GM12878 (cell line): ENCODE measurements around the gene MEGF6. TPM values are rescaled to one million over a fixed set of nuclear protein-coding genes. Genes with fewer than 3 reads are reported as not detected.

Experiments used
- ATAC-seq: fragments of 200-7000 bp; cut with Tn5 transposase; 3 replicates; pipeline ENCODE4 v1.9.1; 2020; ENCODE audit warnings: mild to moderate bottlenecking, moderate library complexity
- BruUV-seq: library from RNA; stranded (reverse); fragments of 400-500 nt; replicated peaks from 2 replicates; lab custom pipeline; 2021; lab: Mats Ljungman, UMichigan
- CTCF ChIA-PET: fragments of 300-600 bp; sonication (Branson Sonifier 250); formaldehyde crosslinking; extraction: SDS; loops from one replicate; lab custom pipeline; 2021; ENCODE audit warnings: inconsistent platforms; lab: Yijun Ruan, JAX
- POLR2A ChIA-PET: fragments of 350-600 bp; formaldehyde crosslinking; extraction: SDS; loops from one replicate; lab custom pipeline; 2021; ENCODE audit warnings: inconsistent platforms; lab: Charles Lee
- RAD21 ChIA-PET: fragments of 300-600 bp; sonication (Branson Sonifier 250); formaldehyde crosslinking; loops from one replicate; lab custom pipeline; 2023; ENCODE audit warnings: antibody characterized with exemption; ENCODE audit not compliant: unreplicated experiment; lab: Charles Lee
- SMC1A ChIA-PET: fragments of 300-600 bp; sonication (Branson Sonifier 250); formaldehyde crosslinking; loops from one replicate; lab custom pipeline; 2023; ENCODE audit not compliant: unreplicated experiment, uncharacterized antibody; lab: Charles Lee
- DNase-seq: peaks from one replicate; pipeline ENCODE4 v3.0.0-alpha.2; 2011; ENCODE audit warnings: low read depth, low spot score
- FAIRE-seq: peaks from 3 replicates; lab custom pipeline; 2011; peaks lifted over from hg19 to GRCh38; lab: Jason Lieb, UNC
- H2AFZ ChIP-seq: 2 replicates; pipeline ENCODE4 v1.6.0; 2011; ENCODE audit warnings: low read depth, low read length, control low read depth; ENCODE audit not compliant: control insufficient read depth
- H3K27ac ChIP-seq: 2 replicates; pipeline ENCODE4 v1.5.1; 2011; ENCODE audit warnings: control low read depth; ENCODE audit not compliant: control insufficient read depth, insufficient read depth
- H3K27me3 ChIP-seq, 2 experiments: replicated peaks in 1 of 2; 2 replicates each; pipeline versions ENCODE4 v1.6.0 to v1.6.1; 2011; ENCODE audit warnings: low read length in 1 of 2; ENCODE audit not compliant: control insufficient read depth in 2 of 2, insufficient read depth in 2 of 2
- H3K36me3 ChIP-seq, 2 experiments: 2 replicates each; pipeline ENCODE4 v1.5.1; 2011; ENCODE audit warnings: low read length in 1 of 2; ENCODE audit not compliant: control insufficient read depth in 2 of 2, insufficient read depth in 2 of 2
- H3K4me1 ChIP-seq: 2 replicates; pipeline ENCODE4 v1.6.1; 2011; ENCODE audit warnings: mild to moderate bottlenecking, low read length, moderate library complexity, mixed read lengths; ENCODE audit not compliant: control insufficient read depth, insufficient read depth
- H3K4me2 ChIP-seq: 2 replicates; pipeline ENCODE4 v1.6.0; 2011; ENCODE audit warnings: control low read depth; ENCODE audit not compliant: control insufficient read depth, insufficient read depth
- H3K4me3 ChIP-seq: fragments of 200-600 bp; sonication (generic); 2 replicates; pipeline ENCODE4 v1.5.1; 2016
- H3K79me2 ChIP-seq: 2 replicates; pipeline ENCODE4 v1.6.0; 2011; ENCODE audit warnings: low read length; ENCODE audit not compliant: control insufficient read depth, insufficient read depth
- H3K9ac ChIP-seq: 2 replicates; pipeline ENCODE4 v1.8.0; 2011; ENCODE audit warnings: low read length, control low read depth, mixed read lengths; ENCODE audit not compliant: control insufficient read depth, insufficient read depth
- H3K9me3 ChIP-seq: replicated peaks from 3 replicates; pipeline ENCODE4 v1.5.1; 2011; ENCODE audit warnings: mild to moderate bottlenecking, low read length; ENCODE audit not compliant: control insufficient read depth, insufficient read depth
- H4K20me1 ChIP-seq: 2 replicates; pipeline ENCODE4 v1.6.0; 2011; ENCODE audit not compliant: control insufficient read depth, insufficient read depth
- ASH2L ChIP-seq: fragments of 300-600, 200-600 bp; sonication (generic); IDR thresholded peaks from 2 replicates; pipeline ENCODE4 v1.6.1; 2017; ENCODE audit warnings: low read depth, mild to moderate bottlenecking, borderline replicate concordance
- ATF7 ChIP-seq: fragments of 450-650 bp; IDR thresholded peaks from 2 replicates; pipeline ENCODE4 v1.6.1; 2016; ENCODE audit warnings: low read depth, mild to moderate bottlenecking
- CHD4 ChIP-seq: fragments of 200-600 bp; sonication (generic); IDR thresholded peaks from 2 replicates; pipeline ENCODE4 v1.6.1; 2016; ENCODE audit warnings: mild to moderate bottlenecking
- CREM ChIP-seq: IDR thresholded peaks from 2 replicates; pipeline ENCODE4 v1.6.1; 2014; ENCODE audit warnings: antibody characterized with exemption, low read depth
- DPF2 ChIP-seq: fragments of 450-650 bp; IDR thresholded peaks from 2 replicates; pipeline ENCODE4 v1.6.1; 2017; ENCODE audit warnings: mild to moderate bottlenecking
- FOS ChIP-seq: IDR thresholded peaks from 3 replicates; pipeline ENCODE4 v1.6.1; 2011; ENCODE audit warnings: borderline replicate concordance; ENCODE audit not compliant: insufficient read length; ENCODE audit errors: extremely low read depth
- MEF2A ChIP-seq: IDR thresholded peaks from 2 replicates; pipeline ENCODE4 v1.6.1; 2011; ENCODE audit warnings: low read depth, mild to moderate bottlenecking, low read length, moderate library complexity; ENCODE audit not compliant: insufficient read depth
- MYC ChIP-seq: IDR thresholded peaks from 2 replicates; pipeline ENCODE4 v1.6.1; 2011; ENCODE audit warnings: mild to moderate bottlenecking, low read length, moderate library complexity, inconsistent platforms; ENCODE audit not compliant: insufficient read depth, insufficient replicate concordance, insufficient read length, severe bottlenecking
- NRF1 ChIP-seq: conservative IDR thresholded peaks from 2 replicates; pipeline ENCODE4 v1.6.1; 2011; ENCODE audit warnings: mild to moderate bottlenecking, low read depth, low read length, improper control_type of control experiment
- POU2F2 ChIP-seq: IDR thresholded peaks from 3 replicates; pipeline ENCODE4 v1.6.1; 2011; ENCODE audit warnings: low read depth, mild to moderate bottlenecking, low read length, borderline replicate concordance
- SPI1 ChIP-seq: IDR thresholded peaks from 2 replicates; pipeline ENCODE4 v1.6.1; 2011; ENCODE audit warnings: low read depth, mild to moderate bottlenecking, low read length, moderate library complexity, borderline replicate concordance; ENCODE audit not compliant: insufficient read depth
- TCF12 ChIP-seq: IDR thresholded peaks from 2 replicates; pipeline ENCODE4 v1.6.1; 2011; ENCODE audit warnings: low read depth, mild to moderate bottlenecking, low read length
- WGBS: methylation state at CpG from one replicate; pipeline ENCODE4 v1.1.6; 2016; ENCODE audit warnings: low lambda C conversion rate; ENCODE audit not compliant: insufficient replicate concordance, insufficient coverage; ENCODE audit errors: missing lambda C conversion rate; 5-methylcytosine and 5-hydroxymethylcytosine counted together
- in situ Hi-C: fragments of 300-500 bp; cut with MboI; formaldehyde crosslinking; loops from 9 replicates; pipeline ENCODE4 v1.14.3; 2018; ENCODE audit warnings: mixed read lengths
- intact Hi-C: fragments of 100-400 bp; cut with micrococcal nuclease; formaldehyde crosslinking; loops from one replicate; pipeline ENCODE4 v1.14.2; 2022; ENCODE audit not compliant: unreplicated experiment
- polyA plus RNA-seq, 11 experiments: library from polyadenylated mRNA; depleted of rRNA in 4 of 11; unstranded in 6 of 11; stranded (reverse) in 5 of 11; fragments of >200 nt; fragmentation: Nextera tagmentation in 4 of 11; fragmentation: Illumina TruSeq in 1 of 11; extraction: Ambion mirVana in 4 of 11; extraction: Trizol in 1 of 11; gene quantifications; 1 replicate in 1 of 11; 2 replicates in 10 of 11; pipeline versions ENCODE4 v1.2.1 to v1.2.3, GENCODE V29; 2011 to 2016; ENCODE audit warnings: inconsistent platforms in 2 of 11, missing spikeins in 2 of 11, low read depth in 1 of 11
- total RNA-seq, 4 experiments: library from RNA; depleted of rRNA in 3 of 4; stranded (reverse); fragments of >200 nt in 3 of 4; fragmentation: Illumina TruSeq in 1 of 4; extraction: Trizol in 1 of 4; gene quantifications; 2 replicates each; pipeline versions ENCODE4 v1.2.1 to v1.2.3, GENCODE V29; 2013 to 2021
- TF ChIP-seq, protein P1 (sequence below): fragments of 450-650 bp; IDR thresholded peaks from 2 replicates; pipeline ENCODE4 v1.6.1; 2016; ENCODE audit warnings: mild to moderate bottlenecking
- TF ChIP-seq, protein P2 (sequence below): fragments of 450-650 bp; conservative IDR thresholded peaks from 2 replicates; pipeline ENCODE4 v1.6.1; 2017; ENCODE audit warnings: mild to moderate bottlenecking, moderate library complexity
- TF ChIP-seq, protein P3 (sequence below): fragments of 450-650 bp; IDR thresholded peaks from 2 replicates; pipeline ENCODE4 v1.6.1; 2014; ENCODE audit warnings: mild to moderate bottlenecking
- TF ChIP-seq, protein P4 (sequence below): fragments of 450-650 bp; IDR thresholded peaks from 2 replicates; pipeline ENCODE4 v1.6.1; 2017; ENCODE audit warnings: mild to moderate bottlenecking, moderate library complexity

The MEGF6 gene
- total and polyA plus RNA-seq, 10 of the 15 experiments (the other 5 are each of a cell fraction or from before 2014, with no cell fraction given) = 0.03 to 0.41 TPM; not detected in 8

DNA sequence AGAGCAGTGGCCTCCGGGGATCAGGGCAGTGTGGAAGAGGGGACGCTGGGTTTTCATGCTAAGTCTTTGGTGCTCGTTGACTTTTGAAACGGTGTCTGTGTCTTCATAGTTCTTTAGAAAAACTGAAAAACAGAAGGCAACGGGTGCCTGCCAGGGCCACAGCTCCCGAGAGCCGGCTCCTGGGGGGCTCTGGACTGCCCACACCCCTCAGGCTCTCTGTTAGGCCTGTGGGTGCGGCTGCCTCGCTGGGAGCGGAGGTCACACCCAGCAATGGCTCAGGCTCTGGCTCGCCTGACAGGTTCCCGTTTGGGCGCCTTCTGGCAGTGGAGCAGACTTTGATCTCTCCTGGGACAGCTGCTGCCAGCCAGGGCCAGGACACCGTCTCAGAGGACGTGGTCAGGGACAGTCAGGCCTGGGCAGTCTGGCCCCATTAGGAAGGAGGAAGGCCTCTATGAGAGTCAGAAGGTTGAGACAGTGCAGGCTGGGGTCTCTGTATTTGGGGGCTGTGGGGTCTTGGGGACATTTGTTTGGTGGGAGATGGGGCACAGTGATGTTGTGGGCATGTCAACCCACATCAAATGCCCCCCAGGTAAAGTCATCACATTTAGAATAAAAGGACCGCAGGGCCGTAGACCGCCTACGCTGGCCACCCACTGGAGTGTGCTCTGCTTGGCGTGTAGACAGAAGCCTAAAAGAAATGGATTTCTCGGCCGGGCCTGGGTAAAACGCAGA is 151.2 kb downstream of the MEGF6 start:
- Histone ChIP-seq H2AFZ (no peak overlapping the region), H3K27ac (no peak overlapping the region), H4K20me1 (no peaks in the 10 kb centered on the region), H3K79me2 (no peaks in the 10 kb centered on the region), H3K9me3 (no peaks in the 10 kb centered on the region), H3K36me3 (no peaks in the 10 kb centered on the region), H3K4me1 (no peaks in the 10 kb centered on the region), H3K9ac (no peak overlapping the region), H3K4me3 (no peak overlapping the region), H3K4me2 (no peak overlapping the region), H3K27me3 (no peaks in the 10 kb centered on the region; a peak in 1 of 4 replicates)
- BruUV-seq = no TSS peak
- ChIA-PET POLR2A (no interaction called here), CTCF (no interaction called here), RAD21 (no interaction called here), SMC1A (no interaction called here)
- DNase-seq = no peak
- in situ Hi-C loops = no loop called here
- no peak for FAIRE-seq
- intact Hi-C loops = no loop called here
- 24% methylated on average over 23 of the region's 23 CpGs for WGBS
- ATAC-seq = no peak
- no peak for TF ChIP-seq MYC
- no peak for TF ChIP-seq TCF12
- TF ChIP-seq MEF2A = no peak
- TF ChIP-seq NRF1 = no peak
- no peak for TF ChIP-seq POU2F2
- TF ChIP-seq ATF7 = no peak
- TF ChIP-seq CHD4 = no peak
- no peak for TF ChIP-seq FOS
- no peak for TF ChIP-seq CREM
- TF ChIP-seq SPI1 = no peak
- TF ChIP-seq ASH2L = no peak
- TF ChIP-seq, protein P1, sequence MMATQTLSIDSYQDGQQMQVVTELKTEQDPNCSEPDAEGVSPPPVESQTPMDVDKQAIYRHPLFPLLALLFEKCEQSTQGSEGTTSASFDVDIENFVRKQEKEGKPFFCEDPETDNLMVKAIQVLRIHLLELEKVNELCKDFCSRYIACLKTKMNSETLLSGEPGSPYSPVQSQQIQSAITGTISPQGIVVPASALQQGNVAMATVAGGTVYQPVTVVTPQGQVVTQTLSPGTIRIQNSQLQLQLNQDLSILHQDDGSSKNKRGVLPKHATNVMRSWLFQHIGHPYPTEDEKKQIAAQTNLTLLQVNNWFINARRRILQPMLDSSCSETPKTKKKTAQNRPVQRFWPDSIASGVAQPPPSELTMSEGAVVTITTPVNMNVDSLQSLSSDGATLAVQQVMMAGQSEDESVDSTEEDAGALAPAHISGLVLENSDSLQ = no peak
- no peak for TF ChIP-seq DPF2
- TF ChIP-seq, protein P2, sequence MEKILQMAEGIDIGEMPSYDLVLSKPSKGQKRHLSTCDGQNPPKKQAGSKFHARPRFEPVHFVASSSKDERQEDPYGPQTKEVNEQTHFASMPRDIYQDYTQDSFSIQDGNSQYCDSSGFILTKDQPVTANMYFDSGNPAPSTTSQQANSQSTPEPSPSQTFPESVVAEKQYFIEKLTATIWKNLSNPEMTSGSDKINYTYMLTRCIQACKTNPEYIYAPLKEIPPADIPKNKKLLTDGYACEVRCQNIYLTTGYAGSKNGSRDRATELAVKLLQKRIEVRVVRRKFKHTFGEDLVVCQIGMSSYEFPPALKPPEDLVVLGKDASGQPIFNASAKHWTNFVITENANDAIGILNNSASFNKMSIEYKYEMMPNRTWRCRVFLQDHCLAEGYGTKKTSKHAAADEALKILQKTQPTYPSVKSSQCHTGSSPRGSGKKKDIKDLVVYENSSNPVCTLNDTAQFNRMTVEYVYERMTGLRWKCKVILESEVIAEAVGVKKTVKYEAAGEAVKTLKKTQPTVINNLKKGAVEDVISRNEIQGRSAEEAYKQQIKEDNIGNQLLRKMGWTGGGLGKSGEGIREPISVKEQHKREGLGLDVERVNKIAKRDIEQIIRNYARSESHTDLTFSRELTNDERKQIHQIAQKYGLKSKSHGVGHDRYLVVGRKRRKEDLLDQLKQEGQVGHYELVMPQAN = no peak
- TF ChIP-seq, protein P3, sequence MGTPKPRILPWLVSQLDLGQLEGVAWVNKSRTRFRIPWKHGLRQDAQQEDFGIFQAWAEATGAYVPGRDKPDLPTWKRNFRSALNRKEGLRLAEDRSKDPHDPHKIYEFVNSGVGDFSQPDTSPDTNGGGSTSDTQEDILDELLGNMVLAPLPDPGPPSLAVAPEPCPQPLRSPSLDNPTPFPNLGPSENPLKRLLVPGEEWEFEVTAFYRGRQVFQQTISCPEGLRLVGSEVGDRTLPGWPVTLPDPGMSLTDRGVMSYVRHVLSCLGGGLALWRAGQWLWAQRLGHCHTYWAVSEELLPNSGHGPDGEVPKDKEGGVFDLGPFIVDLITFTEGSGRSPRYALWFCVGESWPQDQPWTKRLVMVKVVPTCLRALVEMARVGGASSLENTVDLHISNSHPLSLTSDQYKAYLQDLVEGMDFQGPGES = no peak
- TF ChIP-seq, protein P4, sequence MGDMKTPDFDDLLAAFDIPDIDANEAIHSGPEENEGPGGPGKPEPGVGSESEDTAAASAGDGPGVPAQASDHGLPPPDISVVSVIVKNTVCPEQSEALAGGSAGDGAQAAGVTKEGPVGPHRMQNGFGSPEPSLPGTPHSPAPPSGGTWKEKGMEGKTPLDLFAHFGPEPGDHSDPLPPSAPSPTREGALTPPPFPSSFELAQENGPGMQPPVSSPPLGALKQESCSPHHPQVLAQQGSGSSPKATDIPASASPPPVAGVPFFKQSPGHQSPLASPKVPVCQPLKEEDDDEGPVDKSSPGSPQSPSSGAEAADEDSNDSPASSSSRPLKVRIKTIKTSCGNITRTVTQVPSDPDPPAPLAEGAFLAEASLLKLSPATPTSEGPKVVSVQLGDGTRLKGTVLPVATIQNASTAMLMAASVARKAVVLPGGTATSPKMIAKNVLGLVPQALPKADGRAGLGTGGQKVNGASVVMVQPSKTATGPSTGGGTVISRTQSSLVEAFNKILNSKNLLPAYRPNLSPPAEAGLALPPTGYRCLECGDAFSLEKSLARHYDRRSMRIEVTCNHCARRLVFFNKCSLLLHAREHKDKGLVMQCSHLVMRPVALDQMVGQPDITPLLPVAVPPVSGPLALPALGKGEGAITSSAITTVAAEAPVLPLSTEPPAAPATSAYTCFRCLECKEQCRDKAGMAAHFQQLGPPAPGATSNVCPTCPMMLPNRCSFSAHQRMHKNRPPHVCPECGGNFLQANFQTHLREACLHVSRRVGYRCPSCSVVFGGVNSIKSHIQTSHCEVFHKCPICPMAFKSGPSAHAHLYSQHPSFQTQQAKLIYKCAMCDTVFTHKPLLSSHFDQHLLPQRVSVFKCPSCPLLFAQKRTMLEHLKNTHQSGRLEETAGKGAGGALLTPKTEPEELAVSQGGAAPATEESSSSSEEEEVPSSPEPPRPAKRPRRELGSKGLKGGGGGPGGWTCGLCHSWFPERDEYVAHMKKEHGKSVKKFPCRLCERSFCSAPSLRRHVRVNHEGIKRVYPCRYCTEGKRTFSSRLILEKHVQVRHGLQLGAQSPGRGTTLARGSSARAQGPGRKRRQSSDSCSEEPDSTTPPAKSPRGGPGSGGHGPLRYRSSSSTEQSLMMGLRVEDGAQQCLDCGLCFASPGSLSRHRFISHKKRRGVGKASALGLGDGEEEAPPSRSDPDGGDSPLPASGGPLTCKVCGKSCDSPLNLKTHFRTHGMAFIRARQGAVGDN = no peak
